CD14-positive monocyte (primary cell): ENCODE data around the gene ADAMTS7. TPM values are rescaled to one million over a fixed set of nuclear protein-coding genes. Genes with fewer than 3 reads are reported as not detected.
"Not testable (repeated sequence)": the region's sequence is repeated elsewhere in the genome, so short reads cannot be mapped to it uniquely, and the experiment has no call there.

Source experiments
- DNase-seq, 3 donors: peaks; one replicate each; pipeline ENCODE4 v3.0.0-alpha.2; 2011 to 2022
- H2AFZ ChIP-seq: 2 replicates; pipeline ENCODE4 v1.6.0; 2012; ENCODE audit warnings: mild to moderate bottlenecking, low read depth, low read length, inconsistent platforms; ENCODE audit not compliant: insufficient read depth, poor library complexity, severe bottlenecking
- H3K27ac ChIP-seq, 2 donors: 1 replicate in 1 of 2; 2 replicates in 1 of 2; pipeline ENCODE4 v1.5.1; 2012 to 2013; ENCODE audit warnings: low read length in 2 of 2, control low read depth in 1 of 2, inconsistent platforms in 1 of 2, low read depth in 1 of 2, mild to moderate bottlenecking in 1 of 2
- H3K27me3 ChIP-seq, 2 donors: one replicate each; pipeline versions ENCODE4 v1.6.0 to v1.6.1; 2011 to 2013; ENCODE audit warnings: low read length in 2 of 2; ENCODE audit not compliant: control insufficient read depth in 2 of 2, insufficient read depth in 2 of 2
- H3K36me3 ChIP-seq, 2 donors: replicated peaks in 1 of 2; 1 replicate in 1 of 2; 2 replicates in 1 of 2; pipeline versions ENCODE4 v1.5.1 to v1.6.1; 2012 to 2013; ENCODE audit warnings: low read length in 2 of 2, control low read depth in 1 of 2, inconsistent platforms in 1 of 2, mild to moderate bottlenecking in 1 of 2; ENCODE audit not compliant: insufficient read depth in 2 of 2, control insufficient read depth in 1 of 2
- H3K4me1 ChIP-seq, 2 donors: 1 replicate in 1 of 2; 2 replicates in 1 of 2; pipeline versions ENCODE4 v1.5.1 to v1.6.1; 2012 to 2013; ENCODE audit warnings: low read length in 2 of 2, control low read depth in 1 of 2, inconsistent platforms in 1 of 2, mild to moderate bottlenecking in 1 of 2, moderate library complexity in 1 of 2; ENCODE audit not compliant: insufficient read depth in 2 of 2, control insufficient read depth in 1 of 2
- H3K4me2 ChIP-seq: replicated peaks from 2 replicates; pipeline ENCODE3; 2012; ENCODE audit warnings: low read length, moderate library complexity, mild to moderate bottlenecking; ENCODE audit not compliant: poor library complexity, severe bottlenecking; ENCODE audit errors: extremely low read depth
- H3K4me3 ChIP-seq, 3 experiments: fragments of 200-600 bp in 1 of 3; sonication (generic) in 1 of 3; replicated peaks in 1 of 3; 1 replicate in 2 of 3; 2 replicates in 1 of 3; pipeline ENCODE4 v1.5.1; 2011 to 2013; ENCODE audit warnings: low read length in 3 of 3, mild to moderate bottlenecking in 3 of 3, control low read depth in 2 of 3, low read depth in 2 of 3, inconsistent platforms in 1 of 3, moderate library complexity in 1 of 3
- H3K79me2 ChIP-seq: 2 replicates; pipeline ENCODE4 v1.6.0; 2012; ENCODE audit warnings: mild to moderate bottlenecking, control low read depth, inconsistent platforms, low read length, moderate library complexity; ENCODE audit not compliant: insufficient read depth
- H3K9ac ChIP-seq: 2 replicates; pipeline ENCODE4 v1.6.0; 2017; ENCODE audit warnings: low read length, mild to moderate bottlenecking; ENCODE audit not compliant: insufficient read depth, poor library complexity, severe bottlenecking
- H3K9me3 ChIP-seq, 2 donors: replicated peaks in 1 of 2; 1 replicate in 1 of 2; 2 replicates in 1 of 2; pipeline versions ENCODE4 v1.5.1 to v1.6.1; 2012 to 2013; ENCODE audit warnings: low read length in 2 of 2, control low read depth in 1 of 2; ENCODE audit not compliant: control insufficient read depth in 1 of 2, insufficient read depth in 1 of 2
- H4K20me1 ChIP-seq: 2 replicates; pipeline ENCODE4 v1.6.0; 2012; ENCODE audit warnings: mild to moderate bottlenecking, low read length, control low read depth, moderate library complexity; ENCODE audit not compliant: insufficient read depth
- H3K27ac Mint-ChIP-seq, 7 donors: one replicate each; pipeline ENCODE4 v1.8.0; 2020; ENCODE audit warnings: mild to moderate bottlenecking in 7 of 7, mixed read lengths in 7 of 7, moderate library complexity in 6 of 7, inconsistent platforms in 2 of 7
- H3K27me3 Mint-ChIP-seq, 3 donors: one replicate each; pipeline ENCODE4 v1.8.0; 2021 to 2022; ENCODE audit warnings: low read depth in 3 of 3, mild to moderate bottlenecking in 3 of 3, mixed read lengths in 3 of 3, moderate library complexity in 3 of 3, inconsistent platforms in 1 of 3
- H3K36me3 Mint-ChIP-seq, 2 donors: one replicate each; pipeline ENCODE4 v1.8.0; 2020; ENCODE audit warnings: mixed read lengths in 2 of 2, inconsistent platforms in 1 of 2, mild to moderate bottlenecking in 1 of 2
- H3K4me1 Mint-ChIP-seq: one replicate; pipeline ENCODE4 v1.8.0; 2020; ENCODE audit warnings: mild to moderate bottlenecking, mixed read lengths
- H3K4me3 Mint-ChIP-seq, 2 donors: one replicate each; pipeline ENCODE4 v1.8.0; 2020; ENCODE audit warnings: mild to moderate bottlenecking in 2 of 2, mixed read lengths in 2 of 2, moderate library complexity in 1 of 2
- H3K9me3 Mint-ChIP-seq, 7 donors: one replicate each; pipeline ENCODE4 v1.8.0; 2020 to 2022; ENCODE audit warnings: mixed read lengths in 7 of 7, mild to moderate bottlenecking in 6 of 7, moderate library complexity in 6 of 7, inconsistent platforms in 2 of 7
- CTCF ChIP-seq: fragments of 200-600 bp; IDR thresholded peaks from one replicate; pipeline ENCODE4 v1.8.0; 2022; ENCODE audit warnings: antibody characterized with exemption, mild to moderate bottlenecking
- WGBS: methylation state at CpG from one replicate; pipeline ENCODE4 v1.1.5; 2013; ENCODE audit warnings: missing lambda C conversion rate; ENCODE audit not compliant: insufficient coverage; 5-methylcytosine and 5-hydroxymethylcytosine counted together
- intact Hi-C, 2 donors: fragments of 100-400 bp; cut with micrococcal nuclease; formaldehyde crosslinking; loops; one replicate each; pipeline versions ENCODE4 v1.15.0 to v1.15.1; 2023
- polyA plus RNA-seq, 3 donors: library from polyadenylated mRNA; depleted of rRNA in 1 of 3; unstranded in 2 of 3; stranded (reverse) in 1 of 3; fragments of 300-500 nt in 2 of 3; fragments of >200 nt in 1 of 3; fragmentation: Illumina TruSeq in 2 of 3; gene quantifications; 1 replicate in 2 of 3; 2 replicates in 1 of 3; pipeline ENCODE4 v1.2.3, GENCODE V29; 2012 to 2021

Gene ADAMTS7
- polyA plus RNA-seq, 3 donors: not detected

- no peak for DNase-seq
- H3K27me3 ChIP-seq: no peaks in the 10 kb centered on the region
- WGBS: 90% methylated on average over 5 of the region's 8 CpGs
- TF ChIP-seq CTCF: no peak
- H3K27ac Mint-ChIP-seq: no peak overlapping the region
- no peaks in the 10 kb centered on the region for H3K36me3 Mint-ChIP-seq
- H3K4me1 ChIP-seq: peaks cover 5 to 7% of the 10 kb centered on the region in 2 donors
- peaks cover 9% of the 10 kb centered on the region for H3K4me1 Mint-ChIP-seq
- H3K79me2 ChIP-seq: no peaks in the 10 kb centered on the region
- H3K4me3 ChIP-seq: no peak overlapping the region
- no peaks in the 10 kb centered on the region for H4K20me1 ChIP-seq
- H3K9ac ChIP-seq: no peak overlapping the region
- H3K9me3 Mint-ChIP-seq: no peaks in the 10 kb centered on the region
- H3K9me3 ChIP-seq: no peaks in the 10 kb centered on the region
- H3K27ac ChIP-seq: no peak overlapping the region
- intact Hi-C loops: no loop called here
- no peaks in the 10 kb centered on the region for H3K36me3 ChIP-seq
- H2AFZ ChIP-seq: peak overlapping the region; percentile 63
- peaks cover 0 to 4% (median 2%) of the 10 kb centered on the region in 3 donors for H3K27me3 Mint-ChIP-seq
- H3K4me2 ChIP-seq: no peak overlapping the region
- H3K4me3 Mint-ChIP-seq: no peak overlapping the region
Measured at GRCh38 chr15:78761020-78761419, 50.2 kb downstream of the ADAMTS7 start.

- 40% methylated on average over 4 of the region's 13 CpGs for WGBS
- DNase-seq, H3K4me1 ChIP-seq: not testable (repeated sequence)
Measured at GRCh38 chr15:78760091-78760882, 51.0 kb downstream of the ADAMTS7 start.

GRCh38 chr15:78759361-78759998, 51.8 kb downstream of the ADAMTS7 start:
- H3K9ac ChIP-seq, H3K36me3 Mint-ChIP-seq, H3K4me1 ChIP-seq, H3K4me3 Mint-ChIP-seq, H3K4me3 ChIP-seq, H3K9me3 ChIP-seq, H3K27me3 ChIP-seq, intact Hi-C loops, DNase-seq, H3K79me2 ChIP-seq, H3K9me3 Mint-ChIP-seq, H2AFZ ChIP-seq, H3K27ac Mint-ChIP-seq, H3K4me2 ChIP-seq, H3K4me1 Mint-ChIP-seq, H3K27me3 Mint-ChIP-seq, H4K20me1 ChIP-seq, H3K36me3 ChIP-seq, H3K27ac ChIP-seq: not testable (repeated sequence)
- 88% methylated on average over 32 of the region's 35 CpGs for WGBS

More at GRCh38 chr15:78760091-78760882, 51.0 kb downstream of the ADAMTS7 start:
- H3K4me3 ChIP-seq, H3K9me3 ChIP-seq, intact Hi-C loops, H3K36me3 Mint-ChIP-seq, H4K20me1 ChIP-seq, H3K4me3 Mint-ChIP-seq, H3K4me1 Mint-ChIP-seq, H3K27ac ChIP-seq, H3K4me2 ChIP-seq, H2AFZ ChIP-seq, H3K27ac Mint-ChIP-seq, H3K27me3 Mint-ChIP-seq, H3K27me3 ChIP-seq, H3K36me3 ChIP-seq, H3K79me2 ChIP-seq, H3K9me3 Mint-ChIP-seq, H3K9ac ChIP-seq: not testable (repeated sequence)
